DND-41 (cell line): Measurements from ENCODE around the gene ATXN7.

ENCODE experiments used
- ATAC-seq: fragments of 200-7000 bp; cut with Tn5 transposase; 3 replicates; pipeline ENCODE4 v1.9.1; 2021; ENCODE audit warnings: low read depth; ENCODE audit not compliant: insufficient read depth
- DNase-seq: peaks from one replicate; pipeline ENCODE4 v3.0.0-alpha.2; 2020
- H2AFZ ChIP-seq: 2 replicates; pipeline ENCODE4 v1.6.0; 2012; ENCODE audit warnings: low read depth, low read length
- H3K27ac ChIP-seq: 2 replicates; pipeline ENCODE4 v1.5.1; 2012; ENCODE audit warnings: low read length, inconsistent platforms
- H3K27me3 ChIP-seq: fragments of 200-600 bp; sonication (generic); 2 replicates; pipeline ENCODE4 v1.6.0; 2012; ENCODE audit warnings: low read length, mild to moderate bottlenecking, inconsistent platforms; ENCODE audit not compliant: insufficient read depth, poor library complexity
- H3K36me3 ChIP-seq: 2 replicates; pipeline ENCODE4 v1.5.1; 2012; ENCODE audit warnings: low read length, inconsistent platforms; ENCODE audit not compliant: insufficient read depth
- H3K4me1 ChIP-seq: 2 replicates; pipeline ENCODE4 v1.5.1; 2012; ENCODE audit warnings: mild to moderate bottlenecking, low read length; ENCODE audit not compliant: insufficient read depth
- H3K4me2 ChIP-seq: 2 replicates; pipeline ENCODE4 v1.6.0; 2012; ENCODE audit warnings: mild to moderate bottlenecking, moderate library complexity, low read length, inconsistent platforms; ENCODE audit not compliant: insufficient read depth
- H3K4me3 ChIP-seq, 2 experiments: fragments of 200-600 bp in 1 of 2; shearing (Covaris generic) in 1 of 2; 2 replicates each; pipeline ENCODE4 v1.5.1; 2012 to 2016; ENCODE audit warnings: inconsistent platforms in 2 of 2, low read length in 2 of 2, mild to moderate bottlenecking in 2 of 2, low read depth in 1 of 2, moderate library complexity in 1 of 2
- H3K79me2 ChIP-seq: 2 replicates; pipeline ENCODE4 v1.6.0; 2012; ENCODE audit warnings: low read length, inconsistent platforms; ENCODE audit not compliant: insufficient read depth
- H3K9ac ChIP-seq: 2 replicates; pipeline ENCODE4 v1.6.0; 2012; ENCODE audit warnings: low read depth, mild to moderate bottlenecking, inconsistent platforms, low read length, moderate library complexity
- H3K9me3 ChIP-seq: 2 replicates; pipeline ENCODE4 v1.5.1; 2012; ENCODE audit warnings: low read length, moderate library complexity, mild to moderate bottlenecking, inconsistent platforms; ENCODE audit not compliant: insufficient read depth, severe bottlenecking
- H4K20me1 ChIP-seq: 2 replicates; pipeline ENCODE4 v1.6.0; 2012; ENCODE audit warnings: low read length; ENCODE audit not compliant: insufficient read depth
- CTCF ChIP-seq: IDR thresholded peaks from 2 replicates; pipeline ENCODE4 v1.5.1; 2012; ENCODE audit warnings: borderline replicate concordance, low read length, moderate library complexity, mild to moderate bottlenecking; ENCODE audit not compliant: poor library complexity, severe bottlenecking; ENCODE audit errors: extremely low read depth
- EZH2 ChIP-seq: IDR thresholded peaks from 3 replicates; pipeline ENCODE4 v1.6.1; 2012; ENCODE audit warnings: borderline replicate concordance, low read depth, mild to moderate bottlenecking, moderate library complexity, low read length, inconsistent platforms; ENCODE audit not compliant: severe bottlenecking

ATXN7 gene

GRCh38 chr3:63869940-63870614 lies 6.4 kb downstream of the ATXN7 start:
- no peak for ATAC-seq
- no peaks in the 10 kb centered on the region for H3K27me3 ChIP-seq
- DNase-seq = no peak
- H3K27ac ChIP-seq = no peak overlapping the region
- no peak overlapping the region for H2AFZ ChIP-seq
- H3K36me3 ChIP-seq = 0 out of 2 replicates have a peak, but pooled peaks cover 4% of the 10 kb centered on the region
- H3K9me3 ChIP-seq = no peaks in the 10 kb centered on the region
- H3K79me2 ChIP-seq = peaks cover 97% of the 10 kb centered on the region
- H3K4me1 ChIP-seq = peaks cover 16% of the 10 kb centered on the region
- no peak overlapping the region for H3K4me3 ChIP-seq
- H3K9ac ChIP-seq = no peak overlapping the region
- H4K20me1 ChIP-seq = peaks cover 45% of the 10 kb centered on the region
- no peak for TF ChIP-seq CTCF
- no peak for TF ChIP-seq EZH2
- H3K4me2 ChIP-seq = no peak overlapping the region

- Histone ChIP-seq H3K4me1 (peaks cover 12% of the 10 kb centered on the region; the same call in 1 of the 2 replicates), H3K27ac (no peak overlapping the region), H3K27me3 (no peaks in the 10 kb centered on the region), H3K4me2 (no peak overlapping the region), H3K9me3 (no peaks in the 10 kb centered on the region), H4K20me1 (peaks cover 50% of the 10 kb centered on the region), H3K79me2 (peaks cover 98% of the 10 kb centered on the region), H3K4me3 (no peak overlapping the region), H3K9ac (no peak overlapping the region), H3K36me3 (0 out of 2 replicates have a peak, but pooled peaks cover 4% of the 10 kb centered on the region), H2AFZ (no peak overlapping the region)
- ATAC-seq = no peak
- DNase-seq = no peak
- TF ChIP-seq CTCF (no peak), EZH2 (no peak)
These were observed 6.9 kb downstream of the ATXN7 start for GRCh38 chr3:63870615-63871005.

- no peaks in the 10 kb centered on the region for H3K9me3 ChIP-seq
- DNase-seq (no peak), ATAC-seq (no peak)
- peaks cover 62% of the 10 kb centered on the region for H4K20me1 ChIP-seq
- no peak overlapping the region for H3K9ac ChIP-seq
- peaks cover 1% of the 10 kb centered on the region; the same call in 1 of the 2 replicates for H3K4me1 ChIP-seq
- H3K27ac ChIP-seq = no peak overlapping the region
- TF ChIP-seq EZH2 = no peak
- no peak for TF ChIP-seq CTCF
- 0 out of 2 replicates have a peak, but pooled peaks cover 4% of the 10 kb centered on the region for H3K36me3 ChIP-seq
- H3K27me3 ChIP-seq = no peaks in the 10 kb centered on the region
- H3K4me3 ChIP-seq = no peak overlapping the region
- peaks cover 99% of the 10 kb centered on the region for H3K79me2 ChIP-seq
- H2AFZ ChIP-seq = no peak overlapping the region
- H3K4me2 ChIP-seq = no peak overlapping the region
These were observed 8.7 kb downstream of the ATXN7 start for GRCh38 chr3:63872135-63872924.
